ENCODE results near the gene FGF8. TPM values are rescaled to one million over a fixed set of nuclear protein-coding genes. Genes with fewer than 3 reads are reported as not detected.

The FGF8 gene
- total RNA-seq, 6 donors from 2014 or later = 0.44 TPM; not detected in 5

- peaks cover 10 to 18% (median 11%) of the 10 kb centered on the region in 4 donors for H3K4me1 ChIP-seq
- no peaks in the 10 kb centered on the region for H3K9me3 ChIP-seq
- TF ChIP-seq POLR2A (IDR thresholded peaks at IDR 0.05) (no peak), POLR2AphosphoS5 (IDR thresholded peaks at IDR 0.05) (no peak), EP300 (IDR thresholded peaks at IDR 0.05) (no peak)
- TF ChIP-seq, protein P1, sequence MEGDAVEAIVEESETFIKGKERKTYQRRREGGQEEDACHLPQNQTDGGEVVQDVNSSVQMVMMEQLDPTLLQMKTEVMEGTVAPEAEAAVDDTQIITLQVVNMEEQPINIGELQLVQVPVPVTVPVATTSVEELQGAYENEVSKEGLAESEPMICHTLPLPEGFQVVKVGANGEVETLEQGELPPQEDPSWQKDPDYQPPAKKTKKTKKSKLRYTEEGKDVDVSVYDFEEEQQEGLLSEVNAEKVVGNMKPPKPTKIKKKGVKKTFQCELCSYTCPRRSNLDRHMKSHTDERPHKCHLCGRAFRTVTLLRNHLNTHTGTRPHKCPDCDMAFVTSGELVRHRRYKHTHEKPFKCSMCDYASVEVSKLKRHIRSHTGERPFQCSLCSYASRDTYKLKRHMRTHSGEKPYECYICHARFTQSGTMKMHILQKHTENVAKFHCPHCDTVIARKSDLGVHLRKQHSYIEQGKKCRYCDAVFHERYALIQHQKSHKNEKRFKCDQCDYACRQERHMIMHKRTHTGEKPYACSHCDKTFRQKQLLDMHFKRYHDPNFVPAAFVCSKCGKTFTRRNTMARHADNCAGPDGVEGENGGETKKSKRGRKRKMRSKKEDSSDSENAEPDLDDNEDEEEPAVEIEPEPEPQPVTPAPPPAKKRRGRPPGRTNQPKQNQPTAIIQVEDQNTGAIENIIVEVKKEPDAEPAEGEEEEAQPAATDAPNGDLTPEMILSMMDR (IDR thresholded peaks at IDR 0.05) = no peak
- ATAC-seq (ENCODE audit: low FRiP score in 2 of 2) = no peak
- 77 to 87% methylated on average over 30 to 38 of the region's 41 CpGs for WGBS, 2 donors
- peak; percentile 12 to 84 for DNase-seq
- no peak overlapping the region for H3K4me3 ChIP-seq
- no peak overlapping the region for H3K27ac ChIP-seq
- H3K36me3 ChIP-seq = no peaks in the 10 kb centered on the region
- peaks cover 3 to 36% (median 22%) of the 10 kb centered on the region in 4 donors for H3K27me3 ChIP-seq
These were observed 5.3 kb downstream of the FGF8 start for GRCh38 chr10:101770331-101771215.

DNA sequence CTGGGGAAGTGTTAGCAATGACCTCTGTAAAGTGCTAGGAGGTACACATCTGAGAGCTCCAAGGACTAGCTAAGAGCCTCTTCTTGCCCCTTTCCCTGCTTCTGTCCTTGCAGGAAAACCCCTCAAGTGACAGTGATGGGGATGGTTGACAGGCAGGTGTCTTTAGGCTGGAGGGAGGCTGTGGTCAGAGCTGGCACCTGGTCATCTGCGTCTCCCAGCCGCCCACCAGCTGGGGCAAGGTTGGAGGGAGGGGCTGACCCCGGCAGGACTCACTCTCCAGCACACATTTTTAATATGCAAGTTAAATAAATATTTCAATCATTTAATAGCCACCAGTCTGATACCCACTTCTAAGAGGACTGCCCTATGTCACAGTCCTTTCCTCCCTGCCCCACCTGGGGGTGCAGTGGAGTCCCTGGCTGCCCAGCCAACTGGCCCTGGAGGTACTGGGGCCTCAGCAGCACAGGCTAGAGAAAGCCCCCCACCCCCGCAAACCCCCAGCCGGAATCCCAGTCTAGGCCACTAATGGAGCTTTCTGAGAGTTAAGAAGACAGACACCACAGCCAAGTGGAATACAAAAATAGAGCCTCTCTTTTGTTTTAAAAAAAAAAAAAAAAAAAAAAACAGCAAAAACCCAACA is 6.3 kb downstream of the FGF8 start:
- no peak overlapping the region for H3K27ac ChIP-seq
- TF ChIP-seq EP300 (IDR thresholded peaks at IDR 0.05) (no peak), POLR2AphosphoS5 (IDR thresholded peaks at IDR 0.05) (no peak), POLR2A (IDR thresholded peaks at IDR 0.05) (no peak)
- TF ChIP-seq, protein P1 (IDR thresholded peaks at IDR 0.05) = no peak
- H3K27me3 ChIP-seq = peaks cover 0 to 27% (median 14%) of the 10 kb centered on the region in 4 donors
- peaks cover under 1 to 11% (median 2%) of the 10 kb centered on the region in 4 donors for H3K4me1 ChIP-seq
- 87 to 97% methylated on average over 5 of the region's 5 CpGs for WGBS, 2 donors
- H3K9me3 ChIP-seq = no peaks in the 10 kb centered on the region
- DNase-seq = no peak
- H3K36me3 ChIP-seq = no peaks in the 10 kb centered on the region
- no peak overlapping the region for H3K4me3 ChIP-seq
- ATAC-seq (ENCODE audit: low FRiP score in 2 of 2) = no peak

DNA sequence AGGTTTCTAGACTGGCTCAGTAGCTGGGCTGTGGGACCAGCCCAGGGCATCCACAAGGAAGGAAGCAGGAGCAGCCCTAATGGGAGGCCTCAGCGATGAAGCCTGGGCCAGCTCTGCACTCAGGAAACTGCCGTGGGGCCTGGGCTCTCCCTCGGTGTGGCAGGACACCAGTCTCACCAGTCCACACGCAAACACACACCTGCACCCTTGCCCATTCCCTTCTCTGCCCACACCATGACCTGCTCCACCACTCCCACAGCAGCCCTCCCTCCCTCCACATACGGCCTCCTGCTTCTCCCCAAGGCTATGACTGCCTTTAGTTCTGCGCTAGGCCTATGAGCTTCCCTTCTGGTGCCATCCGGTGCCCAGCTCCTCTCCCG is 7.1 kb downstream of the FGF8 start:
- peaks cover 0 to 11% (median 0%) of the 10 kb centered on the region in 4 donors for H3K4me1 ChIP-seq
- no peaks in the 10 kb centered on the region for H3K9me3 ChIP-seq
- ATAC-seq (ENCODE audit: low FRiP score in 2 of 2) = no peak
- no peak overlapping the region for H3K27ac ChIP-seq
- no peaks in the 10 kb centered on the region for H3K36me3 ChIP-seq
- H3K27me3 ChIP-seq = peaks cover 0 to 22% (median 6%) of the 10 kb centered on the region in 4 donors
- WGBS, 2 donors = 77 to 80% methylated on average over 8 of the region's 8 CpGs
- DNase-seq = no peak
- no peak for TF ChIP-seq POLR2A (IDR thresholded peaks at IDR 0.05)
- TF ChIP-seq, protein P1 (IDR thresholded peaks at IDR 0.05) = no peak
- no peak for TF ChIP-seq POLR2AphosphoS5 (IDR thresholded peaks at IDR 0.05)
- no peak for TF ChIP-seq EP300 (IDR thresholded peaks at IDR 0.05)
- no peak overlapping the region for H3K4me3 ChIP-seq

DNA sequence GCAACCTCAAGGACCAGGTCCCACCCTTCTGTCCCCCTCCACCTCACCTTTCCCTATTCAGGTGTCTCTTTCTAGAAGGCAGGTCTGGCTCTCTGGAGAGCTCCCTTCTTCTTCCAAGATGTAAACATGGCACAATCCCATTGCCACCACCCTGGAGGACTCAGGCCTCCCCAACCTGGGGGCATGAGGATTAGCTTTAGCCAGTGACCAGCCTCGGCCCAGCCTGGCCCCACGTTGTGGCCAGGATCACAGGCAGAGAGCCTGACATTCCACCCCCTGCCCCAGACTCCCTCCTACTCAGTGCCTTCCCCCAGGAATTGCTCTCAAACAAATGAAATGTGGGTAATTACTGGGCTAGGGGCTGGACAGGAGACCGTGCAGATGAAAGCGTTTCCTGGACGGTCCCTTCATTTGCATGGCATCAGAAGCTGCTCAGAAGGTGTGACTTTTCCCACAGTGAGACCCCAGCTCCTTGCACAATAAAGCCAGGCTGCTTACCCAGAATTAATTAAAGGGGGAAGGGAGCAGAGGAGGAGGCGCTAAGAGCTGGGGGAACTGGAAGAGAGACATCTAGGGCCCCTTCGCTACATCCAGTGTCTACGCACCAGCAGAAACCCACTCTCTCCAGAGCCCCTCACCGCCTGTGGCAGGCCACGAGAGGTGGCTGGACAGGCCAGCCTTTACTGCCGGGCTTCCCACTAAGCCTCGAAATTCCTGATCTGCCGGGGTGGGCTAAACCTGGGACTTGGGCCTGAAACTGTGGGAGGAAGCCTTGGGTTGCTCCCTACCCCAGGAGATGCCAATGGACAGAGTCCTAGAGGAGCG is 7.7 kb downstream of the FGF8 start:
- ATAC-seq (ENCODE audit: low FRiP score in 2 of 2) (no peak), DNase-seq (no peak)
- Histone ChIP-seq H3K9me3 (no peaks in the 10 kb centered on the region), H3K4me3 (no peak overlapping the region), H3K4me1 (peaks cover 0 to 11% (median 0%) of the 10 kb centered on the region in 4 donors), H3K27ac (no peak overlapping the region), H3K36me3 (no peaks in the 10 kb centered on the region), H3K27me3 (peaks cover 0 to 21% (median 5%) of the 10 kb centered on the region in 4 donors)
- 63 to 71% methylated on average over 13 to 14 of the region's 14 CpGs for WGBS, 2 donors
- TF ChIP-seq POLR2A (IDR thresholded peaks at IDR 0.05) (no peak), EP300 (IDR thresholded peaks at IDR 0.05) (no peak), POLR2AphosphoS5 (IDR thresholded peaks at IDR 0.05) (no peak)
- TF ChIP-seq, protein P1 (IDR thresholded peaks at IDR 0.05) = no peak
